Endothelial cell of umbilical vein (primary cell): ENCODE measurements around the gene UBE2Q2. TPM values are rescaled to one million over a fixed set of nuclear protein-coding genes. Genes with fewer than 3 reads are reported as not detected.
"Not testable (repeated sequence)": the region's sequence is repeated elsewhere in the genome, so short reads cannot be mapped to it uniquely, and the experiment has no call there.

ENCODE experiments used
- BruUV-seq: library from RNA; stranded (reverse); fragments of 400-500 nt; replicated peaks from 2 replicates; lab custom pipeline; 2021; lab: Mats Ljungman, UMichigan
- CTCF ChIA-PET: fragments of 300-600, 350-600 bp; sonication (Branson Sonifier 250); formaldehyde crosslinking; loops from one replicate; lab custom pipeline; 2021; ENCODE audit warnings: antibody characterized with exemption, inconsistent platforms; lab: Charles Lee
- POLR2A ChIA-PET: fragments of 300-600, 350-600 bp; sonication (Branson Sonifier 250); formaldehyde crosslinking; loops from one replicate; lab custom pipeline; 2021; ENCODE audit warnings: antibody characterized with exemption, inconsistent platforms; lab: Charles Lee
- DNase-seq: peaks from one replicate; pipeline ENCODE4 v3.0.0-alpha.2; 2011; ENCODE audit warnings: low read depth, low spot score
- FAIRE-seq: peaks from 2 replicates; lab custom pipeline; 2011; peaks lifted over from hg19 to GRCh38; lab: Jason Lieb, UNC
- H2AFZ ChIP-seq: 2 replicates; pipeline ENCODE4 v1.6.0; 2012; ENCODE audit warnings: low read depth, low read length, control low read depth, inconsistent platforms
- H3K27ac ChIP-seq: 2 replicates; pipeline ENCODE4 v1.5.1; 2011; ENCODE audit warnings: low read depth, mild to moderate bottlenecking, control low read depth, low read length, moderate library complexity; ENCODE audit not compliant: insufficient read depth
- H3K27me3 ChIP-seq, 2 experiments: 2 replicates each; pipeline versions ENCODE4 v1.6.0 to v1.6.1; 2011; ENCODE audit warnings: low read length in 2 of 2, mixed read lengths in 1 of 2; ENCODE audit not compliant: control insufficient read depth in 2 of 2, insufficient read depth in 2 of 2
- H3K36me3 ChIP-seq, 2 experiments: 2 replicates in 1 of 2; 3 replicates in 1 of 2; pipeline ENCODE4 v1.5.1; 2011; ENCODE audit warnings: low read length in 2 of 2, mild to moderate bottlenecking in 1 of 2, moderate library complexity in 1 of 2; ENCODE audit not compliant: control insufficient read depth in 2 of 2, insufficient read depth in 2 of 2; ENCODE audit errors: extremely low read depth in 1 of 2
- H3K4me1 ChIP-seq: 3 replicates; pipeline ENCODE4 v1.5.1; 2011; ENCODE audit warnings: mild to moderate bottlenecking, low read length; ENCODE audit not compliant: control insufficient read depth, insufficient read depth; ENCODE audit errors: extremely low read depth
- H3K4me2 ChIP-seq: 2 replicates; pipeline ENCODE4 v1.6.1; 2011; ENCODE audit warnings: low read length, control low read depth, mixed read lengths; ENCODE audit not compliant: insufficient read depth
- H3K4me3 ChIP-seq, 3 experiments: fragments of 200-600 bp in 1 of 3; sonication (generic), shearing (Covaris generic) in 1 of 3; replicated peaks in 1 of 3; 2 replicates each; pipeline ENCODE4 v1.5.1; 2011 to 2016; ENCODE audit warnings: control low read depth in 3 of 3, low read length in 3 of 3, mild to moderate bottlenecking in 2 of 3, inconsistent platforms in 1 of 3, low read depth in 1 of 3, moderate library complexity in 1 of 3; ENCODE audit not compliant: insufficient read depth in 1 of 3
- H3K79me2 ChIP-seq: 2 replicates; pipeline ENCODE4 v1.6.0; 2012; ENCODE audit warnings: low read length, inconsistent platforms; ENCODE audit not compliant: control insufficient read depth, insufficient read depth
- H3K9ac ChIP-seq: replicated peaks from 2 replicates; pipeline ENCODE3; 2011; ENCODE audit warnings: low read length, control low read depth; ENCODE audit not compliant: insufficient read depth; ENCODE audit errors: extremely low read depth
- H3K9me1 ChIP-seq: replicated peaks from 3 replicates; pipeline ENCODE4 v1.6.0; 2011; ENCODE audit warnings: mild to moderate bottlenecking, low read length; ENCODE audit not compliant: control insufficient read depth, insufficient read depth; ENCODE audit errors: extremely low read depth
- H3K9me3 ChIP-seq: replicated peaks from 2 replicates; pipeline ENCODE4 v1.5.1; 2012; ENCODE audit warnings: low read length, inconsistent platforms; ENCODE audit not compliant: control insufficient read depth, insufficient read depth
- H4K20me1 ChIP-seq: replicated peaks from 2 replicates; pipeline ENCODE3; 2011; ENCODE audit warnings: mild to moderate bottlenecking, low read length; ENCODE audit not compliant: control insufficient read depth, insufficient read depth; ENCODE audit errors: extremely low read depth
- EZH2 ChIP-seq: IDR thresholded peaks from 2 replicates; pipeline ENCODE4 v1.6.1; 2012; ENCODE audit warnings: borderline replicate concordance, low read depth, mild to moderate bottlenecking, moderate library complexity, low read length, inconsistent platforms; ENCODE audit not compliant: severe bottlenecking
- FOS ChIP-seq: IDR thresholded peaks from 2 replicates; pipeline ENCODE4 v1.6.1; 2011; ENCODE audit warnings: mild to moderate bottlenecking, low read length, moderate library complexity, borderline replicate concordance; ENCODE audit not compliant: insufficient read depth
- GATA2 ChIP-seq: IDR thresholded peaks from 2 replicates; pipeline ENCODE4 v1.7.0; 2011; ENCODE audit warnings: low read depth, mild to moderate bottlenecking, moderate library complexity, mixed read lengths, low read length; ENCODE audit not compliant: insufficient read length, insufficient read depth
- JUN ChIP-seq: IDR thresholded peaks from 2 replicates; pipeline ENCODE4 v1.6.1; 2011; ENCODE audit warnings: borderline replicate concordance, low read depth; ENCODE audit not compliant: insufficient read length, insufficient read depth
- MYC ChIP-seq: IDR thresholded peaks from one replicate; pipeline ENCODE4 v1.6.1; 2011; ENCODE audit warnings: mild to moderate bottlenecking, low read depth, low read length
- POLR2A ChIP-seq: IDR thresholded peaks from 2 replicates; pipeline ENCODE4 v1.6.1; 2012; ENCODE audit warnings: low read depth, mild to moderate bottlenecking, control low read depth, low read length
- POLR2AphosphoS5 ChIP-seq: IDR thresholded peaks from 2 replicates; pipeline ENCODE4 v1.6.1; 2012; ENCODE audit warnings: low read depth, mild to moderate bottlenecking, control low read depth, low read length, moderate library complexity; ENCODE audit not compliant: insufficient read depth
- dilution Hi-C: fragments of 300-500 bp; cut with MboI; formaldehyde crosslinking; loops from one replicate; pipeline ENCODE4 v1.15.0; 2019; ENCODE audit warnings: low sequenced_read_pairs; ENCODE audit not compliant: extremely low pct_ligation_motif_present
- intact Hi-C: fragments of 100-400 bp; cut with micrococcal nuclease; formaldehyde crosslinking; loops from one replicate; pipeline ENCODE4 v1.10.0; 2022
- polyA plus RNA-seq, 4 experiments: library from polyadenylated mRNA; depleted of rRNA in 3 of 4; stranded (reverse) in 3 of 4; unstranded in 1 of 4; fragments of >200 nt; gene quantifications; 2 replicates each; pipeline versions ENCODE4 v1.2.1 to v1.2.3, GENCODE V29; 2011 to 2012; ENCODE audit warnings: missing spikeins in 1 of 4
- total RNA-seq: library from RNA; stranded (reverse); gene quantifications from 2 replicates; pipeline ENCODE4 v1.2.3, GENCODE V29; 2021
- TF ChIP-seq, protein P1 (sequence below): IDR thresholded peaks from 2 replicates; pipeline ENCODE4 v1.6.1; 2011; ENCODE audit not compliant: insufficient read depth, insufficient read length
- TF ChIP-seq, protein P2 (sequence below), 2 donors: IDR thresholded peaks; 1 replicate in 1 of 2; 2 replicates in 1 of 2; pipeline ENCODE4 v1.5.1; 2011; ENCODE audit warnings: low read length in 2 of 2, mild to moderate bottlenecking in 2 of 2, moderate library complexity in 2 of 2, control low read depth in 1 of 2, inconsistent platforms in 1 of 2, low read depth in 1 of 2; ENCODE audit not compliant: insufficient read depth in 1 of 2; ENCODE audit errors: extremely low read depth in 1 of 2

Gene UBE2Q2
- total and polyA plus RNA-seq, 2 donors (not counting 3 experiments of a cell fraction or from before 2014, with no cell fraction given): 12.9 to 32.8 TPM

DNA sequence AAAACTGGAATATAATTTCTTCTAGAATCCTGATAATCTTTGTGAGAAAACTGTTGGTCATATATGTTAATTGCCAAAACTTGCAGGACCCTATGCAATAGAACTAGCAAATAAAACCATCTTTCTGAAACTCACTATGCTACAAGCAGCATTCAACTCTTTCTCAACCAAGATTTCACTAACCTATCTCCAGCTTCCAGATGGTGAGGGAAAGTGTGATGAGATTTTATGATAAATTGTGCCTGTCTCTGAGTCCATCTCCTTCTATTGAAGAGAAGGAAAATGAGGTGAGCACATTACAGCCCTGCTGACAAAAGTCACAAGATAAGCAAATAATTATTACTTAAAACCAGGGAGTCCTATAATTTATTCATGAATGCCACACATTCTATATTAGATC, 44.1 kb upstream of the UBE2Q2 start:
- H3K36me3 ChIP-seq: no peaks in the 10 kb centered on the region
- no peak overlapping the region for H3K4me2 ChIP-seq
- no peak for FAIRE-seq
- DNase-seq: no peak
- BruUV-seq: no TSS peak
- no peak overlapping the region for H3K9ac ChIP-seq
- TF ChIP-seq, protein P1, sequence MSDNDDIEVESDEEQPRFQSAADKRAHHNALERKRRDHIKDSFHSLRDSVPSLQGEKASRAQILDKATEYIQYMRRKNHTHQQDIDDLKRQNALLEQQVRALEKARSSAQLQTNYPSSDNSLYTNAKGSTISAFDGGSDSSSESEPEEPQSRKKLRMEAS: no peak
- TF ChIP-seq, protein P2, sequence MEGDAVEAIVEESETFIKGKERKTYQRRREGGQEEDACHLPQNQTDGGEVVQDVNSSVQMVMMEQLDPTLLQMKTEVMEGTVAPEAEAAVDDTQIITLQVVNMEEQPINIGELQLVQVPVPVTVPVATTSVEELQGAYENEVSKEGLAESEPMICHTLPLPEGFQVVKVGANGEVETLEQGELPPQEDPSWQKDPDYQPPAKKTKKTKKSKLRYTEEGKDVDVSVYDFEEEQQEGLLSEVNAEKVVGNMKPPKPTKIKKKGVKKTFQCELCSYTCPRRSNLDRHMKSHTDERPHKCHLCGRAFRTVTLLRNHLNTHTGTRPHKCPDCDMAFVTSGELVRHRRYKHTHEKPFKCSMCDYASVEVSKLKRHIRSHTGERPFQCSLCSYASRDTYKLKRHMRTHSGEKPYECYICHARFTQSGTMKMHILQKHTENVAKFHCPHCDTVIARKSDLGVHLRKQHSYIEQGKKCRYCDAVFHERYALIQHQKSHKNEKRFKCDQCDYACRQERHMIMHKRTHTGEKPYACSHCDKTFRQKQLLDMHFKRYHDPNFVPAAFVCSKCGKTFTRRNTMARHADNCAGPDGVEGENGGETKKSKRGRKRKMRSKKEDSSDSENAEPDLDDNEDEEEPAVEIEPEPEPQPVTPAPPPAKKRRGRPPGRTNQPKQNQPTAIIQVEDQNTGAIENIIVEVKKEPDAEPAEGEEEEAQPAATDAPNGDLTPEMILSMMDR (IDR thresholded peaks at IDR 0.05; ENCODE audit: extremely low read depth in 1 of 2, insufficient read depth in 1 of 2, low read depth in 1 of 2, low read length in 2 of 2): no peak
- TF ChIP-seq POLR2A: no peak
- TF ChIP-seq EZH2: no peak
- no peak for TF ChIP-seq MYC
- no peak for TF ChIP-seq GATA2
- TF ChIP-seq JUN: no peak
- TF ChIP-seq POLR2AphosphoS5: no peak
- TF ChIP-seq FOS: no peak
- dilution Hi-C loops: no loop called here
- H3K4me3 ChIP-seq: no peak overlapping the region
- H3K27ac ChIP-seq: no peak overlapping the region
- CTCF ChIA-PET: interaction anchor here (1.4 to 3.8 kb wide), 2 partner anchors 12 to 113 kb away, joined by 5 to 16 read pairs; no protein-coding TSS in a partner anchor
- H2AFZ ChIP-seq: no peak overlapping the region
- H3K4me1 ChIP-seq: no peaks in the 10 kb centered on the region
- H3K9me1 ChIP-seq: no peaks in the 10 kb centered on the region
- no peaks in the 10 kb centered on the region for H3K79me2 ChIP-seq
- H4K20me1 ChIP-seq: no peaks in the 10 kb centered on the region
- intact Hi-C loops: no loop called here
- POLR2A ChIA-PET: no interaction called here
- peaks cover 42 to 43% of the 10 kb centered on the region in 2 experiments for H3K27me3 ChIP-seq
- no peaks in the 10 kb centered on the region for H3K9me3 ChIP-seq

DNA sequence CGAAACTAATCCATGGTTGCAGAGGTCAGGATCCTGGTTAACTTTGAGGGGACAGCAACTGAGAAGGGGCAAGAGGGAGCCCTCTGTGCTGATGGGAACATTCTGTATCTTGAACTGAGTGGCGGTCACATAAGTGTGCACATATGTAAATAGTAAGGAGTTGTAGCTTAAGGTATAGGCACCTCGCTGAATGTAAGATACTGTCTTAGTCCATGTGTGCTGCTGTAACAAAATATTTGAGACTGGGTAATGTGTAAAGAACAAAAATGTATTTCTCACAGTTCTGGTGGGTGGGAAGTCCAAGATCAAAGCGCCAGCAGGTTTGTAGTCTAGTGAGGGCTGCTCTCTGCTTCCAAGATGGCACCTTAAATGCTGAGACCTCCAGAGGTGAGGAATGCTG, 42.8 kb upstream of the UBE2Q2 start:
- H4K20me1 ChIP-seq, H3K4me2 ChIP-seq, H3K9me3 ChIP-seq, H3K9me1 ChIP-seq, DNase-seq, H2AFZ ChIP-seq, H3K4me1 ChIP-seq, H3K27ac ChIP-seq, H3K36me3 ChIP-seq, dilution Hi-C loops, FAIRE-seq, BruUV-seq, POLR2A ChIA-PET, H3K4me3 ChIP-seq, H3K9ac ChIP-seq, H3K79me2 ChIP-seq: not testable (repeated sequence)
- CTCF ChIA-PET: interaction anchor here (0.6 to 4.9 kb wide), 10 partner anchors 14 to 470 kb away, joined by 3 to 59 read pairs (median 14); partner anchors contain the start of gene MAN2C1
- intact Hi-C loops: loop anchor here (10.0 kb wide), 1 partner anchor 436 kb away; the partner anchor contains the start of gene MAN2C1
- peaks cover 45% of the 10 kb centered on the region in 2 experiments for H3K27me3 ChIP-seq
